ENCODE data around the gene KRT76.

KRT76 gene

DNA sequence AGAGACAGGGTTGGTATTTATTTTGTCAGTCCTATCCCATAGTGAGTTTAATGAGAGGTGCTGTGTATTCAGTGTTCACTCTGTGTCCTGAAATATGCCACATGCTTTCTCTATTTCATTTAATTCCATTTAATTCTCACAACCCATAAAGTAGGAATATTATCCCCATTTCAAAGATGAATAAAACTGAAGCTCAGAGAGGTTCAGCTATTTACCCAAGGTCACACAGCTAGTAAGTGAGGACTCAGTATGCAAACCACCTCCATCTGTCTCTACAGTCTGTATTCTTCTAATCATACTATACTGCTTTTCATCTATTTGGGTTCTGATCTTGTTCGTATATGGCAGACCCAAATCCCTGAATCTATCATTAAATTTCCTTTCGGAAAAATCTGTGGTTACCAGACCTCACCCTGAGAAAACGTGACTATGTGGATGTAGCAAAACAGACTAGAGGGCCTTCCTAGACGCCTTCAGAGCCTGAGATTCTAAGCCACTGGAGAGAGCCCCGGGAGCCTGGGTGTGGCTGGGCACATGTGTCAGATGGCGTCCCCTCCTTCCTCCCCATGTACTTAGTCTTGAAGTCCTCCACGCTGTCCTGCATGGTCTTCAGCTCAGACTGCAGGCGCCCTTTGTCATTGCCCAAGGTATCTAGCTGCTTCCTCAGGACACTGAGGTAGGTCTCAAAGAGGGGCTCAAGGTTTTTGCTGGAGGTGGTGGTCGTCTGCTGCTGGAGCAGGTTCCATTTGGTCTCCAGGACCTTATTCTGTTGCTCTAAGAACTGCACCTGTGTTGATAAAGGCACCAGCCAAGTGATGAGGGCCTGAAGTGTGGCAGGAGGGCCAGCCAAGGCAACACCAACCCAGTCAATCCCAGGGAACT, 34.3 kb upstream of the KRT76 start:
- no peaks in the 10 kb centered on the region for H3K36me3 ChIP-seq (ENCODE audit: insufficient read depth)
- H3K4me1 ChIP-seq (ENCODE audit: low read depth, poor library complexity, severe bottlenecking) = no peaks in the 10 kb centered on the region
- no peaks in the 10 kb centered on the region for H3K79me2 ChIP-seq (ENCODE audit: insufficient read depth, low read depth)
- H3K27me3 ChIP-seq (ENCODE audit: insufficient read depth, low read depth) = peaks cover 36% of the 10 kb centered on the region
- H4K20me1 ChIP-seq (ENCODE audit: insufficient read depth) = no peaks in the 10 kb centered on the region
- H3K9ac ChIP-seq = no peak overlapping the region
- no peak overlapping the region for H3K27ac ChIP-seq
- no peak overlapping the region for H3K4me3 ChIP-seq (IDR thresholded peaks at IDR 0.05; ENCODE audit: insufficient read depth, low read depth, low read length)
- no peak overlapping the region for H2AFZ ChIP-seq (ENCODE audit: low read depth)
- TF ChIP-seq, protein P1, sequence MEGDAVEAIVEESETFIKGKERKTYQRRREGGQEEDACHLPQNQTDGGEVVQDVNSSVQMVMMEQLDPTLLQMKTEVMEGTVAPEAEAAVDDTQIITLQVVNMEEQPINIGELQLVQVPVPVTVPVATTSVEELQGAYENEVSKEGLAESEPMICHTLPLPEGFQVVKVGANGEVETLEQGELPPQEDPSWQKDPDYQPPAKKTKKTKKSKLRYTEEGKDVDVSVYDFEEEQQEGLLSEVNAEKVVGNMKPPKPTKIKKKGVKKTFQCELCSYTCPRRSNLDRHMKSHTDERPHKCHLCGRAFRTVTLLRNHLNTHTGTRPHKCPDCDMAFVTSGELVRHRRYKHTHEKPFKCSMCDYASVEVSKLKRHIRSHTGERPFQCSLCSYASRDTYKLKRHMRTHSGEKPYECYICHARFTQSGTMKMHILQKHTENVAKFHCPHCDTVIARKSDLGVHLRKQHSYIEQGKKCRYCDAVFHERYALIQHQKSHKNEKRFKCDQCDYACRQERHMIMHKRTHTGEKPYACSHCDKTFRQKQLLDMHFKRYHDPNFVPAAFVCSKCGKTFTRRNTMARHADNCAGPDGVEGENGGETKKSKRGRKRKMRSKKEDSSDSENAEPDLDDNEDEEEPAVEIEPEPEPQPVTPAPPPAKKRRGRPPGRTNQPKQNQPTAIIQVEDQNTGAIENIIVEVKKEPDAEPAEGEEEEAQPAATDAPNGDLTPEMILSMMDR (conservative IDR thresholded peaks at IDR 0.05; ENCODE audit: low read depth, low read length) = no peak
- H3K4me2 ChIP-seq = no peak overlapping the region

DNA sequence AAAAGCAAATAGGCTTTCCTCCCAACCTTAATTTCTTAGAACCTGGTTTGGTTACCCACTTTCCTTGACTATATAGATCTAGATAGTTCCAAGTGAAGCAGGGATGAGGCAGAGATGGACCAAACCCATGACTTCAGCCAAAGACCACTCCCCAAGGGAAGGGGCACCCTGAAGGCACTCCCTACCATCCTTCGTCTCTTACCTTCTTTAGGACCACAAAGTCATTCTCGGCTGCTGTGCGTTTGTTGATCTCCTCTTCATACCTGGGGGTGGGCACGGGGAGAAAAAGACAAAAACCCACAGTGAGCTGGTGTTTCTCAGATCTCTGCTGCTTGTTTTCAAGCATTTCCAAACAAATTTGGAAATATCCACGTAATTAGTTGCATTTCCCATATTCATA, 33.4 kb upstream of the KRT76 start:
- Histone ChIP-seq H3K4me3 (IDR thresholded peaks at IDR 0.05; ENCODE audit: insufficient read depth, low read depth, low read length) (no peak overlapping the region), H3K9ac (no peak overlapping the region), H4K20me1 (ENCODE audit: insufficient read depth) (no peaks in the 10 kb centered on the region), H3K79me2 (ENCODE audit: insufficient read depth, low read depth) (no peaks in the 10 kb centered on the region), H3K36me3 (ENCODE audit: insufficient read depth) (no peaks in the 10 kb centered on the region), H3K4me2 (no peak overlapping the region), H3K27me3 (ENCODE audit: insufficient read depth, low read depth) (peaks cover 31% of the 10 kb centered on the region), H2AFZ (ENCODE audit: low read depth) (no peak overlapping the region), H3K27ac (no peak overlapping the region), H3K4me1 (ENCODE audit: low read depth, poor library complexity, severe bottlenecking) (no peaks in the 10 kb centered on the region)
- TF ChIP-seq, protein P1 (conservative IDR thresholded peaks at IDR 0.05; ENCODE audit: low read depth, low read length) = no peak

DNA sequence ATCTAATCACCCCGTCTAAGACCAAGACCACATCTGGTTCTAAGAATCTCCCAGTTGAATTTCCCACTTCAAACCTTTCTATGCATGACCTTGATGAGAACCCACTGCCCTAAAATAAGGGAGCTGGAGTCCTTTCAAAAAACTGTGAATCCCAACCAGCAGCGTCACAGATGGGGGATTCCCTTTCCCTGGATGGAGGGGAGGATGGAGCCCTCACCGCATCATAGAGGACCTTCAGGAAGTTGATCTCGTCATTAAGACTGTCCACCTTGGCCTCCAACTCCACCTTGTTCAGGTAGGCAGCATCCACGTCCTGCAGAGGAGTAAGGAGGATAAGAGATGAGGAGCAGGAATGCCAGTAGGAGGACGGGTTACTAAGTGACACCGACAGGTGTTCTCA, 32.0 kb upstream of the KRT76 start:
- Histone ChIP-seq H3K27me3 (ENCODE audit: insufficient read depth, low read depth) (peaks cover 19% of the 10 kb centered on the region), H3K9ac (no peak overlapping the region), H3K27ac (no peak overlapping the region), H2AFZ (ENCODE audit: low read depth) (no peak overlapping the region), H3K4me2 (no peak overlapping the region), H3K4me3 (IDR thresholded peaks at IDR 0.05; ENCODE audit: insufficient read depth, low read depth, low read length) (no peak overlapping the region), H3K4me1 (ENCODE audit: low read depth, poor library complexity, severe bottlenecking) (no peaks in the 10 kb centered on the region), H3K36me3 (ENCODE audit: insufficient read depth) (no peaks in the 10 kb centered on the region), H4K20me1 (ENCODE audit: insufficient read depth) (no peaks in the 10 kb centered on the region), H3K79me2 (ENCODE audit: insufficient read depth, low read depth) (no peaks in the 10 kb centered on the region)
- TF ChIP-seq, protein P1 (conservative IDR thresholded peaks at IDR 0.05; ENCODE audit: low read depth, low read length) = no peak

DNA sequence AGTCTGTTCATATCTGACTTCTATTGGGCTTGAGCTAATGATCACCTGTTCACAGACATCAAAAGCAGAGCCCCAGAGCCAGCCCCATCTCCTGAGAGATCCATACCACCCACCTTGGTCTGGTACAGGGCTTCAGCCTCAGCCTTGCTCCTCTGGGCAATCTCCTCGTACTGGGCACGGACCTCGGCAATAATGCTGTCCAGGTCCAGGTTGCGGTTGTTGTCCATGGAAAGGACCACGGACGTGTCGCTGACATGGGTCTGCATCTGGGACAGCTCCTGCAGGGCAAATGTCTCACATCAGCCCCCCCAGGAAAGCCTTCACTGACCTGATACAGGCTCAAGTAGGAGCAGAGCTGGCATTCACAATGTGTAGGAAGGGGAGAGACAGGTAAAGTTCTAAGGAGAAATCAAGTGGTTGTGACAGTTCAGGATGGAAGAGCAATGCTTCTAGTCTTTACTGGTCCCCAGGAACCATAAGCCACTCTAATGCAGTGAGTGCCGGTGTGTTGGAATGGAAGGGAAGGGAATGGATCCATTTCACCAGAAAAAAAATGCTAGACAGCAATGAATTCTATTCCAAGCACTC, 31.5 kb upstream of the KRT76 start:
- H3K36me3 ChIP-seq (ENCODE audit: insufficient read depth) = no peaks in the 10 kb centered on the region
- H3K27me3 ChIP-seq (ENCODE audit: insufficient read depth, low read depth) = peaks cover 16% of the 10 kb centered on the region
- no peaks in the 10 kb centered on the region for H3K79me2 ChIP-seq (ENCODE audit: insufficient read depth, low read depth)
- no peaks in the 10 kb centered on the region for H3K4me1 ChIP-seq (ENCODE audit: low read depth, poor library complexity, severe bottlenecking)
- H4K20me1 ChIP-seq (ENCODE audit: insufficient read depth) = no peaks in the 10 kb centered on the region
- H3K27ac ChIP-seq = no peak overlapping the region
- H3K4me2 ChIP-seq = no peak overlapping the region
- no peak overlapping the region for H3K9ac ChIP-seq
- H3K4me3 ChIP-seq (IDR thresholded peaks at IDR 0.05; ENCODE audit: insufficient read depth, low read depth, low read length) = no peak overlapping the region
- H2AFZ ChIP-seq (ENCODE audit: low read depth) = no peak overlapping the region
- TF ChIP-seq, protein P1 (conservative IDR thresholded peaks at IDR 0.05; ENCODE audit: low read depth, low read length) = no peak

All from KMS-11 (cell line).